B cell (primary cell): Measurements from ENCODE around the gene ARL5B. TPM values are rescaled to one million over a fixed set of nuclear protein-coding genes. Genes with fewer than 3 reads are reported as not detected.

ENCODE experiments used
- ATAC-seq: fragments of 200-7000 bp; cut with Tn5 transposase; one replicate; pipeline ENCODE4 v1.10.0; 2021; ENCODE audit warnings: low read depth, mild to moderate bottlenecking, moderate number of reproducible peaks, moderate library complexity
- CTCF ChIA-PET: fragments of 350-600 bp; sonication (Branson Sonifier 250); formaldehyde crosslinking; loops from one replicate; lab custom pipeline; 2021; ENCODE audit warnings: antibody characterized with exemption, inconsistent platforms; lab: Charles Lee
- POLR2A ChIA-PET: fragments of 350-600 bp; sonication (Branson Sonifier 250); formaldehyde crosslinking; loops from one replicate; lab custom pipeline; 2021; ENCODE audit warnings: antibody characterized with exemption; lab: Charles Lee
- DNase-seq: peaks from one replicate; pipeline ENCODE4 v3.0.0; 2013
- H2AFZ ChIP-seq: 2 replicates; pipeline ENCODE4 v1.6.1; 2012; ENCODE audit warnings: mild to moderate bottlenecking, low read depth, low read length; ENCODE audit not compliant: insufficient read depth, poor library complexity, severe bottlenecking
- H3K27ac ChIP-seq, 2 donors: 1 replicate in 1 of 2; 2 replicates in 1 of 2; pipeline ENCODE4 v1.5.1; 2012 to 2013; ENCODE audit warnings: low read length in 2 of 2, mild to moderate bottlenecking in 2 of 2, moderate library complexity in 1 of 2
- H3K27me3 ChIP-seq, 4 experiments: fragments of 200-600 bp in 1 of 4; sonication (generic) in 1 of 4; replicated peaks in 1 of 4; 1 replicate in 2 of 4; 2 replicates in 2 of 4; pipeline versions ENCODE4 v1.6.1 to v1.7.0; 2013 to 2016; ENCODE audit warnings: low read length in 3 of 4, mild to moderate bottlenecking in 2 of 4, mixed read lengths in 1 of 4, moderate library complexity in 1 of 4; ENCODE audit not compliant: insufficient read depth in 4 of 4, control insufficient read depth in 3 of 4; ENCODE audit errors: control extremely low read depth in 1 of 4
- H3K36me3 ChIP-seq, 2 experiments: replicated peaks in 1 of 2; 1 replicate in 1 of 2; 2 replicates in 1 of 2; pipeline versions ENCODE4 v1.6.1 to v1.7.1; 2013; ENCODE audit warnings: low read length in 1 of 2; ENCODE audit not compliant: insufficient read depth in 2 of 2, control insufficient read depth in 1 of 2; ENCODE audit errors: control extremely low read depth in 1 of 2, extremely low read depth in 1 of 2
- H3K4me1 ChIP-seq, 2 donors: fragments of 200-600 bp in 1 of 2; sonication (generic) in 1 of 2; 1 replicate in 1 of 2; 2 replicates in 1 of 2; pipeline versions ENCODE4 v1.5.1 to v1.6.1; 2013 to 2017; ENCODE audit warnings: low read length in 2 of 2; ENCODE audit not compliant: control insufficient read depth in 2 of 2, insufficient read depth in 2 of 2
- H3K4me2 ChIP-seq: replicated peaks from 2 replicates; pipeline ENCODE3; 2012; ENCODE audit warnings: mild to moderate bottlenecking, low read depth, low read length; ENCODE audit not compliant: poor library complexity, severe bottlenecking
- H3K4me3 ChIP-seq, 5 experiments: fragments of 200-600 bp in 1 of 5; sonication (generic) in 1 of 5; 1 replicate in 3 of 5; 2 replicates in 2 of 5; pipeline versions ENCODE4 v1.5.1 to v1.7.0; 2011 to 2016; ENCODE audit warnings: low read length in 4 of 5, mild to moderate bottlenecking in 4 of 5, low read depth in 2 of 5, control low read depth in 1 of 5, moderate library complexity in 1 of 5; ENCODE audit not compliant: insufficient read depth in 1 of 5; ENCODE audit errors: control extremely low read depth in 1 of 5, extremely low read depth in 1 of 5
- H3K79me2 ChIP-seq: fragments of 200-600 bp; sonication (generic); one replicate; pipeline ENCODE4 v1.6.0; 2016; ENCODE audit warnings: low read length; ENCODE audit not compliant: control insufficient read depth, insufficient read depth
- H3K9ac ChIP-seq: fragments of 200-600 bp; sonication (generic); 2 replicates; pipeline ENCODE4 v1.6.1; 2017; ENCODE audit warnings: mild to moderate bottlenecking, low read length, moderate library complexity
- H3K9me3 ChIP-seq, 3 donors: one replicate each; pipeline versions ENCODE4 v1.6.1 to v1.7.1; 2013; ENCODE audit warnings: low read length in 2 of 3; ENCODE audit not compliant: control insufficient read depth in 2 of 3, insufficient read depth in 1 of 3; ENCODE audit errors: control extremely low read depth in 1 of 3
- H4K20me1 ChIP-seq: 2 replicates; pipeline ENCODE4 v1.6.0; 2012; ENCODE audit warnings: mild to moderate bottlenecking, low read length; ENCODE audit not compliant: insufficient read depth, control insufficient read depth, poor library complexity, severe bottlenecking
- H3K27ac Mint-ChIP-seq: one replicate; pipeline ENCODE4 v1.8.0; 2021; ENCODE audit warnings: mixed read lengths
- H3K27me3 Mint-ChIP-seq: one replicate; pipeline ENCODE4 v1.8.0; 2021; ENCODE audit warnings: mixed read lengths
- H3K4me1 Mint-ChIP-seq: one replicate; pipeline ENCODE4 v1.8.0; 2021; ENCODE audit warnings: mixed read lengths
- H3K4me3 Mint-ChIP-seq: one replicate; pipeline ENCODE4 v1.8.0; 2021; ENCODE audit warnings: mixed read lengths
- H3K9me3 Mint-ChIP-seq: one replicate; pipeline ENCODE4 v1.8.0; 2022; ENCODE audit warnings: mixed read lengths; ENCODE audit not compliant: insufficient read depth
- CTCF ChIP-seq: fragments of 200-600 bp; IDR thresholded peaks from one replicate; pipeline ENCODE4 v1.8.0; 2022; ENCODE audit warnings: antibody characterized with exemption, mild to moderate bottlenecking
- EZH2 ChIP-seq: IDR thresholded peaks from 2 replicates; pipeline ENCODE4 v1.6.1; 2012; ENCODE audit warnings: borderline replicate concordance, low read depth, mild to moderate bottlenecking, moderate library complexity, low read length; ENCODE audit not compliant: insufficient read depth, poor library complexity, severe bottlenecking
- WGBS: methylation state at CpG from one replicate; pipeline ENCODE4 v1.1.5; 2013; ENCODE audit warnings: missing lambda C conversion rate; ENCODE audit not compliant: insufficient coverage; 5-methylcytosine and 5-hydroxymethylcytosine counted together
- intact Hi-C: fragments of 100-400 bp; cut with micrococcal nuclease; formaldehyde crosslinking; loops from one replicate; pipeline ENCODE4 v1.10.0; 2022
- polyA plus RNA-seq: library from polyadenylated mRNA; depleted of rRNA; stranded (reverse); fragments of >200 nt; gene quantifications from 2 replicates; pipeline ENCODE4 v1.2.3, GENCODE V29; 2012
- total RNA-seq, 2 donors: library from RNA; stranded (reverse); fragments of 120-200 nt in 1 of 2; gene quantifications; 1 replicate in 1 of 2; 2 replicates in 1 of 2; pipeline versions ENCODE4 v1.2.3 to v1.2.4, GENCODE V29; 2013 to 2022

The ARL5B gene
- total and polyA plus RNA-seq, 2 donors (not counting 1 experiment from before 2014, with no cell fraction given) = 5.2 to 13.4 TPM

GRCh38 chr10:18651324-18652007 lies 7.8 kb upstream of the ARL5B start, which contains the start of gene NSUN6:
Gene NSUN6, minus strand, starts transcription at chr10:18651587. Its CDS starts 384 bp downstream, at chr10:18651203.
- Mint-ChIP-seq H3K9me3 (no peaks in the 10 kb centered on the region), H3K4me3 (peak within 1 kb of the TSS; percentile 96), H3K27ac (peak within 1 kb of the TSS; percentile 92), H3K4me1 (peaks cover 36% of the 10 kb centered on the region), H3K27me3 (no peaks in the 10 kb centered on the region)
- H3K9ac ChIP-seq = peak within 1 kb of the TSS; percentile 91
- peaks cover 21% of the 10 kb centered on the region for H3K79me2 ChIP-seq
- WGBS = under 1% methylated on average over 34 of the region's 39 CpGs
- peak; percentile 95 for DNase-seq
- H3K4me1 ChIP-seq = peaks cover 16 to 27% of the 10 kb centered on the region in 2 donors
- no peaks in the 10 kb centered on the region for H3K9me3 ChIP-seq
- intact Hi-C loops = loop anchor here (1.0 to 10.0 kb wide), 3 partner anchors 8 to 1447 kb away; partner anchors contain the start of genes ARL5B and TRDMT1
- no peaks in the 10 kb centered on the region for H4K20me1 ChIP-seq
- POLR2A ChIA-PET = interaction anchor here (0.7 to 1.0 kb wide), 2 partner anchors 8 to 329 kb away, joined by 4 read pairs; no protein-coding TSS in a partner anchor
- TF ChIP-seq EZH2 = no peak
- peak; percentile 99 for ATAC-seq
- CTCF ChIA-PET = no interaction called here
- H3K4me3 ChIP-seq = peak within 1 kb of the TSS; percentile 67 to 96 (median 91)
- H3K27ac ChIP-seq = peak within 1 kb of the TSS; percentile 79 to 84
- H3K27me3 ChIP-seq = no peaks in the 10 kb centered on the region
- H2AFZ ChIP-seq = peak within 1 kb of the TSS; percentile 78
- peak within 1 kb of the TSS; percentile 86 for H3K4me2 ChIP-seq
- peaks cover 0 to 5% of the 10 kb centered on the region in 2 experiments for H3K36me3 ChIP-seq

- Histone ChIP-seq H3K4me3 (no peak overlapping the region), H4K20me1 (no peaks in the 10 kb centered on the region), H3K27ac (no peak overlapping the region), H3K27me3 (no peaks in the 10 kb centered on the region), H3K9me3 (no peaks in the 10 kb centered on the region), H3K79me2 (peaks cover 21% of the 10 kb centered on the region), H3K4me2 (no peak overlapping the region), H3K36me3 (peaks cover 0 to 5% of the 10 kb centered on the region in 2 experiments), H3K4me1 (peaks cover 17 to 29% of the 10 kb centered on the region in 2 donors), H3K9ac (no peak overlapping the region), H2AFZ (no peak overlapping the region)
- no peak for ATAC-seq
- ChIA-PET POLR2A (no interaction called here), CTCF (no interaction called here)
- TF ChIP-seq CTCF (no peak), EZH2 (no peak)
- no CpG with 5 or more reads among the region's 3 CpGs for WGBS
- no peaks in the 10 kb centered on the region for H3K9me3 Mint-ChIP-seq
- H3K27ac Mint-ChIP-seq = peak overlapping the region; percentile 20
- H3K27me3 Mint-ChIP-seq = no peaks in the 10 kb centered on the region
- no peak overlapping the region for H3K4me3 Mint-ChIP-seq
- peaks cover 37% of the 10 kb centered on the region for H3K4me1 Mint-ChIP-seq
- intact Hi-C loops = loop anchor here (10.0 kb wide), 1 partner anchor 1448 kb away; the partner anchor contains the start of gene TRDMT1
- no peak for DNase-seq
Observed at GRCh38 chr10:18653112-18653511, 6.1 kb upstream of the ARL5B start.
